HepG2 (cell line): ENCODE measurements around the gene PEPD. TPM values are rescaled to one million over a fixed set of nuclear protein-coding genes. Genes with fewer than 3 reads are reported as not detected.

Source experiments
- GTF3A ChIP-seq: sonication (generic); formaldehyde crosslinking; conservative IDR thresholded peaks from 2 replicates; pipeline ENCODE4 v1.4.0; 2020; ENCODE audit warnings: mild to moderate bottlenecking, missing genetic modification reagents
- HNRNPL ChIP-seq: fragments of 200-400 bp; formaldehyde crosslinking; IDR thresholded peaks from 2 replicates; pipeline ENCODE4 v1.6.1; 2017; ENCODE audit warnings: mild to moderate bottlenecking, low read depth, low read length
- SP2 ChIP-seq: sonication (generic); formaldehyde crosslinking; IDR thresholded peaks from 2 replicates; pipeline ENCODE4 v1.5.1; 2020; ENCODE audit warnings: mild to moderate bottlenecking, missing genetic modification reagents
- TARDBP ChIP-seq: sonication (generic); formaldehyde crosslinking; IDR thresholded peaks from 2 replicates; pipeline ENCODE4 v1.8.0; 2022; ENCODE audit warnings: mild to moderate bottlenecking, missing genetic modification reagents
- ZBTB46 ChIP-seq: sonication (generic); formaldehyde crosslinking; IDR thresholded peaks from 2 replicates; pipeline ENCODE4 v1.4.0; 2020; ENCODE audit warnings: mild to moderate bottlenecking, missing genetic modification reagents, borderline replicate concordance
- ZNF549 ChIP-seq: sonication (generic); formaldehyde crosslinking; IDR thresholded peaks from 2 replicates; pipeline ENCODE4 v1.5.0; 2020; ENCODE audit warnings: missing genetic modification reagents
- ZNF7 ChIP-seq: IDR thresholded peaks from 2 replicates; pipeline ENCODE4 v1.6.1; 2016; ENCODE audit warnings: missing biosample characterization, missing genetic modification reagents
- ZNF777 ChIP-seq: sonication (generic); formaldehyde crosslinking; IDR thresholded peaks from 2 replicates; pipeline ENCODE4 v1.4.0; 2020; ENCODE audit warnings: missing genetic modification reagents
- ZZZ3 ChIP-seq: sonication (generic); formaldehyde crosslinking; IDR thresholded peaks from 2 replicates; pipeline ENCODE4 v1.4.0; 2020; ENCODE audit warnings: missing genetic modification reagents, mild to moderate bottlenecking, borderline replicate concordance
- polyA plus RNA-seq, 8 experiments: library from polyadenylated mRNA; depleted of rRNA in 3 of 8; stranded (reverse) in 7 of 8; unstranded in 1 of 8; fragments of >200 nt; fragmentation: Illumina TruSeq in 4 of 8; extraction: Trizol in 4 of 8; gene quantifications; 2 replicates each; pipeline versions ENCODE4 v1.2.1 to v1.2.3, GENCODE V29; 2011 to 2016; ENCODE audit warnings: low read depth in 4 of 8, missing spikeins in 1 of 8, mixed read lengths in 1 of 8; ENCODE audit not compliant: insufficient read depth in 1 of 8
- total RNA-seq, 5 experiments: library from RNA; depleted of rRNA; stranded (reverse); fragments of >200 nt; fragmentation: Illumina TruSeq; extraction: Trizol; gene quantifications; 2 replicates each; pipeline ENCODE4 v1.2.3, GENCODE V29; 2016; ENCODE audit warnings: low read depth in 1 of 5
- TF ChIP-seq, protein P1 (sequence below): sonication (generic); formaldehyde crosslinking; IDR thresholded peaks from 2 replicates; pipeline ENCODE4 v1.5.0; 2020; ENCODE audit warnings: missing genetic modification reagents
- TF ChIP-seq, protein P2 (sequence below): sonication (generic); formaldehyde crosslinking; IDR thresholded peaks from one replicate; pipeline ENCODE4 v1.5.1; 2020; ENCODE audit warnings: mild to moderate bottlenecking, missing genetic modification reagents; ENCODE audit errors: not compliant biosample characterization
- TF ChIP-seq, protein P3 (sequence below): sonication (generic); formaldehyde crosslinking; IDR thresholded peaks from 2 replicates; pipeline ENCODE4 v1.8.1; 2022; ENCODE audit warnings: mild to moderate bottlenecking, missing genetic modification reagents

Gene PEPD
- total and polyA plus RNA-seq, 2 of the 13 experiments (the other 11 are each of a cell fraction or from before 2014, with no cell fraction given) = 60.7 to 75.1 TPM

GRCh38 chr19:33390101-33390907, 131.3 kb downstream of the PEPD start (continued):
- TF ChIP-seq, protein P1, sequence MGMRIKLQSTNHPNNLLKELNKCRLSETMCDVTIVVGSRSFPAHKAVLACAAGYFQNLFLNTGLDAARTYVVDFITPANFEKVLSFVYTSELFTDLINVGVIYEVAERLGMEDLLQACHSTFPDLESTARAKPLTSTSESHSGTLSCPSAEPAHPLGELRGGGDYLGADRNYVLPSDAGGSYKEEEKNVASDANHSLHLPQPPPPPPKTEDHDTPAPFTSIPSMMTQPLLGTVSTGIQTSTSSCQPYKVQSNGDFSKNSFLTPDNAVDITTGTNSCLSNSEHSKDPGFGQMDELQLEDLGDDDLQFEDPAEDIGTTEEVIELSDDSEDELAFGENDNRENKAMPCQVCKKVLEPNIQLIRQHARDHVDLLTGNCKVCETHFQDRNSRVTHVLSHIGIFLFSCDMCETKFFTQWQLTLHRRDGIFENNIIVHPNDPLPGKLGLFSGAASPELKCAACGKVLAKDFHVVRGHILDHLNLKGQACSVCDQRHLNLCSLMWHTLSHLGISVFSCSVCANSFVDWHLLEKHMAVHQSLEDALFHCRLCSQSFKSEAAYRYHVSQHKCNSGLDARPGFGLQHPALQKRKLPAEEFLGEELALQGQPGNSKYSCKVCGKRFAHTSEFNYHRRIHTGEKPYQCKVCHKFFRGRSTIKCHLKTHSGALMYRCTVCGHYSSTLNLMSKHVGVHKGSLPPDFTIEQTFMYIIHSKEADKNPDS (CRISPR knock-in tag) = no peak
- TF ChIP-seq SP2 (CRISPR knock-in tag) (no peak), ZZZ3 (CRISPR knock-in tag) (no peak), ZNF777 (CRISPR knock-in tag) (no peak), ZBTB46 (CRISPR knock-in tag) (no peak), HNRNPL (peak; percentile 49; the same call in 1 of the 2 replicates), TARDBP (CRISPR knock-in tag) (0 out of 2 replicates have a peak, but pooled peaks have one; percentile 25), ZNF549 (CRISPR knock-in tag) (no peak), GTF3A (no peak), ZNF7 (no peak)
- TF ChIP-seq, protein P2, sequence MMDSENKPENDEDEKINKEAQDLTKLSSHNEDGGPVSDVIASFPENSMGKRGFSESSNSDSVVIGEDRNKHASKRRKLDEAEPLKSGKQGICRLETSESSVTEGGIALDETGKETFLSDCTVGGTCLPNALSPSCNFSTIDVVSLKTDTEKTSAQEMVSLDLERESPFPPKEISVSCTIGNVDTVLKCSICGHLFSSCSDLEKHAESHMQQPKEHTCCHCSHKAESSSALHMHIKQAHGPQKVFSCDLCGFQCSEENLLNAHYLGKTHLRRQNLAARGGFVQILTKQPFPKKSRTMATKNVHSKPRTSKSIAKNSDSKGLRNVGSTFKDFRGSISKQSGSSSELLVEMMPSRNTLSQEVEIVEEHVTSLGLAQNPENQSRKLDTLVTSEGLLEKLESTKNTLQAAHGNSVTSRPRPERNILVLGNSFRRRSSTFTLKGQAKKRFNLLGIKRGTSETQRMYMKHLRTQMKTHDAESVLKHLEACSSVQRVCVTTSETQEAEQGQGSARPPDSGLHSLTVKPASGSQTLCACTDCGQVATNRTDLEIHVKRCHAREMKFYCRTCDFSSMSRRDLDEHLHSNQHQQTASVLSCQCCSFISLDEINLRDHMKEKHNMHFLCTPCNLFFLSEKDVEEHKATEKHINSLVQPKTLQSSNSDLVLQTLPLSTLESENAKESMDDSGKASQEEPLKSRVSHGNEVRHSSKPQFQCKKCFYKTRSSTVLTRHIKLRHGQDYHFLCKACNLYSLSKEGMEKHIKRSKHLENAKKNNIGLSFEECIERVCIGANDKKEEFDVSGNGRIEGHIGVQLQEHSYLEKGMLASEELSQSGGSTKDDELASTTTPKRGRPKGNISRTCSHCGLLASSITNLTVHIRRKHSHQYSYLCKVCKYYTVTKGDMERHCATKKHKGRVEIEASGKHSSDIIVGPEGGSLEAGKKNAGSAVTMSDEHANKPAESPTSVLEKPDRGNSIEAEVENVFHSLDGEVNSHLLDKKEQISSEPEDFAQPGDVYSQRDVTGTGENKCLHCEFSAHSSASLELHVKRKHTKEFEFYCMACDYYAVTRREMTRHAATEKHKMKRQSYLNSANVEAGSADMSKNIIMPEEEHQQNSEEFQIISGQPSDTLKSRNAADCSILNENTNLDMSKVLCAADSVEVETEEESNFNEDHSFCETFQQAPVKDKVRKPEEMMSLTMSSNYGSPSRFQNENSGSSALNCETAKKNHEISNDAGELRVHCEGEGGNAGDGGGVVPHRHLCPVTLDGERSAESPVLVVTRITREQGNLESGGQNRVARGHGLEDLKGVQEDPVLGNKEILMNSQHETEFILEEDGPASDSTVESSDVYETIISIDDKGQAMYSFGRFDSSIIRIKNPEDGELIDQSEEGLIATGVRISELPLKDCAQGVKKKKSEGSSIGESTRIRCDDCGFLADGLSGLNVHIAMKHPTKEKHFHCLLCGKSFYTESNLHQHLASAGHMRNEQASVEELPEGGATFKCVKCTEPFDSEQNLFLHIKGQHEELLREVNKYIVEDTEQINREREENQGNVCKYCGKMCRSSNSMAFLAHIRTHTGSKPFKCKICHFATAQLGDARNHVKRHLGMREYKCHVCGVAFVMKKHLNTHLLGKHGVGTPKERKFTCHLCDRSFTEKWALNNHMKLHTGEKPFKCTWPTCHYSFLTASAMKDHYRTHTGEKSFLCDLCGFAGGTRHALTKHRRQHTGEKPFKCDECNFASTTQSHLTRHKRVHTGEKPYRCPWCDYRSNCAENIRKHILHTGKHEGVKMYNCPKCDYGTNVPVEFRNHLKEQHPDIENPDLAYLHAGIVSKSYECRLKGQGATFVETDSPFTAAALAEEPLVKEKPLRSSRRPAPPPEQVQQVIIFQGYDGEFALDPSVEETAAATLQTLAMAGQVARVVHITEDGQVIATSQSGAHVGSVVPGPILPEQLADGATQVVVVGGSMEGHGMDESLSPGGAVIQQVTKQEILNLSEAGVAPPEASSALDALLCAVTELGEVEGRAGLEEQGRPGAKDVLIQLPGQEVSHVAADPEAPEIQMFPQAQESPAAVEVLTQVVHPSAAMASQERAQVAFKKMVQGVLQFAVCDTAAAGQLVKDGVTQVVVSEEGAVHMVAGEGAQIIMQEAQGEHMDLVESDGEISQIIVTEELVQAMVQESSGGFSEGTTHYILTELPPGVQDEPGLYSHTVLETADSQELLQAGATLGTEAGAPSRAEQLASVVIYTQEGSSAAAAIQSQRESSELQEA (CRISPR knock-in tag) = no peak
- TF ChIP-seq, protein P3, sequence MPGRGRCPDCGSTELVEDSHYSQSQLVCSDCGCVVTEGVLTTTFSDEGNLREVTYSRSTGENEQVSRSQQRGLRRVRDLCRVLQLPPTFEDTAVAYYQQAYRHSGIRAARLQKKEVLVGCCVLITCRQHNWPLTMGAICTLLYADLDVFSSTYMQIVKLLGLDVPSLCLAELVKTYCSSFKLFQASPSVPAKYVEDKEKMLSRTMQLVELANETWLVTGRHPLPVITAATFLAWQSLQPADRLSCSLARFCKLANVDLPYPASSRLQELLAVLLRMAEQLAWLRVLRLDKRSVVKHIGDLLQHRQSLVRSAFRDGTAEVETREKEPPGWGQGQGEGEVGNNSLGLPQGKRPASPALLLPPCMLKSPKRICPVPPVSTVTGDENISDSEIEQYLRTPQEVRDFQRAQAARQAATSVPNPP (CRISPR knock-in tag) = no peak
